Erythroblast (primary cell): Measurements from ENCODE around the gene PRRG1.

ENCODE experiments used
- GATA1 ChIP-seq: IDR thresholded peaks from 2 replicates; pipeline ENCODE4 v1.6.1; 2011; ENCODE audit warnings: low read depth, mild to moderate bottlenecking, control low read depth, low read length, moderate library complexity
- POLR2A ChIP-seq: IDR thresholded peaks from 2 replicates; pipeline ENCODE4 v1.6.1; 2011; ENCODE audit warnings: mild to moderate bottlenecking, low read length

GRCh38 chrX:37330642-37331041 lies 18.5 kb upstream of the PRRG1 start:
- TF ChIP-seq POLR2A (no peak), GATA1 (no peak)
